SK-N-MC (cell line): Measurements from ENCODE around the gene FTCD.

Source experiments
- EZH2 ChIP-seq: fragments of 200-600 bp; sonication (generic); IDR thresholded peaks from one replicate; pipeline ENCODE4 v1.6.1; 2017; ENCODE audit warnings: antibody characterized with exemption
- FOXP2 ChIP-seq: optimal IDR thresholded peaks from 2 replicates; pipeline ENCODE3; 2011; ENCODE audit warnings: mild to moderate bottlenecking, moderate library complexity; ENCODE audit not compliant: insufficient read depth; ENCODE audit errors: extremely low read length, control extremely low read depth
- POLR2AphosphoS5 ChIP-seq: IDR thresholded peaks from 2 replicates; pipeline ENCODE4 v1.6.1; 2012; ENCODE audit warnings: mild to moderate bottlenecking, low read depth, low read length, borderline replicate concordance

DNA sequence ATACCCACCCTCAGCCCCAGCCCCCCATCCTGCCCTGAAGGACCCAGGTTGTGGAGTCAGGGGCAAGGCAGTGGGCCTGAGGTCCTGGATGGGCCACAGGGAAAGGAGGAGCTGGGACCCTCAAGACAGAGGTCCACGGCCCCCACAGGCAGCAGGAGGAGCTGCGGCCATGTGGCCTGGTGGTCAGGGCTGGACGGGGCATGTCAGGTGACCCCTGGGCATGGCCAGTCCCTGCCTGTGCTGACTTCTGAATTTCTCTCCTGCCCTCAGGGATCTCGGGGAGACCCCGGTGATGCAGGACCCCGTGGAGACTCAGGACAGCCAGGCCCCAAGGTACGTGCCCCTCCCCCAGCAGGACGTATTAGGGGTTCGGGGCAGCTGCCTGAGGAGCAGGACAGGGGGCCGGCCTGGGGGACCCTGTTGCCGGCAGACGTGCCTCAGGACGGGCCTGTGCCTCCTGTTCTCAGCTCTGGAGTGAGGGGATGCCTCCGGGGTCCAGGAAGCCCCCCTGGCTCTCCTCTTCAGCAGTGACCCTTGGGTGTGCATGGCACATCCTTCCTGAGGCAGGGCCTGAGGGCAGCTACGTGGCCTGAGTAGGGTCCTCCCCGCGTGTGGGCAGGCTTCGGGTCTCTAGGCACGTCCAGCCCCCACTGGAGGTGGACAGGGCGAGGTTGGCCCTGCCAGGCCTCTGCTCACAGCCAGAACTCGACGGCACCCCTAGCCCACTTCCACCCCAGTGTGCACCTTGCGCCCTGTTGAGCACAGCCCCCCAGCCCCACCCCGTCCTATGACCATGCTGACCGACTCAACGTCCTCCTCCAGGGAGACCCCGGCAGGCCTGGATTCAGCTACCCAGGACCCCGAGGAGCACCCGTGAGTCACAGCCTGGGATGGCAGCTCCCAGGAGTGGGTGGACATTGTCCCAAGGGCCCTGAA lies 33.8 kb downstream of the FTCD start:
- no peak for TF ChIP-seq EZH2
- TF ChIP-seq POLR2AphosphoS5 = no peak
- TF ChIP-seq FOXP2 = no peak
